Mesendoderm (in vitro differentiated cells): ENCODE data around the gene PHOSPHO2.

Experiments used
- DNase-seq: peaks from one replicate; pipeline ENCODE4 v3.0.0; 2013
- H2AK5ac ChIP-seq: 2 replicates; pipeline ENCODE4 v1.6.1; 2013; ENCODE audit warnings: low read length, inconsistent platforms
- H2BK120ac ChIP-seq: 2 replicates; pipeline ENCODE4 v1.6.1; 2013; ENCODE audit warnings: low read depth, mild to moderate bottlenecking, low read length, moderate library complexity, mixed read lengths
- H2BK15ac ChIP-seq: replicated peaks from 2 replicates; pipeline ENCODE4 v1.6.1; 2013; ENCODE audit warnings: low read depth, mild to moderate bottlenecking, moderate library complexity
- H2BK5ac ChIP-seq: 2 replicates; pipeline ENCODE4 v1.6.1; 2013; ENCODE audit warnings: low read length, inconsistent platforms
- H3K18ac ChIP-seq: 2 replicates; pipeline ENCODE4 v1.6.1; 2013; ENCODE audit warnings: mild to moderate bottlenecking, low read length, mixed read lengths
- H3K23ac ChIP-seq: one replicate; pipeline ENCODE4 v1.6.1; 2013; ENCODE audit warnings: low read length
- H3K27ac ChIP-seq: 2 replicates; pipeline ENCODE4 v1.5.1; 2013; ENCODE audit warnings: low read depth, mild to moderate bottlenecking, inconsistent platforms, low read length, moderate library complexity
- H3K27me3 ChIP-seq: 2 replicates; pipeline ENCODE4 v1.6.1; 2013; ENCODE audit warnings: low read length, control low read depth, mild to moderate bottlenecking, inconsistent platforms; ENCODE audit not compliant: insufficient read depth, poor library complexity
- H3K36me3 ChIP-seq: 2 replicates; pipeline ENCODE4 v1.6.1; 2013; ENCODE audit warnings: low read length, inconsistent platforms; ENCODE audit not compliant: control insufficient read depth, insufficient read depth
- H3K4ac ChIP-seq: one replicate; pipeline ENCODE4 v1.6.1; 2013; ENCODE audit warnings: low read depth, mild to moderate bottlenecking, low read length, moderate library complexity
- H3K4me1 ChIP-seq: 2 replicates; pipeline ENCODE4 v1.6.1; 2013; ENCODE audit warnings: low read depth, low read length, inconsistent platforms; ENCODE audit not compliant: control insufficient read depth
- H3K4me2 ChIP-seq: 2 replicates; pipeline ENCODE4 v1.6.1; 2013; ENCODE audit warnings: low read length
- H3K4me3 ChIP-seq: 2 replicates; pipeline ENCODE4 v1.5.1; 2013; ENCODE audit warnings: mild to moderate bottlenecking, low read length
- H3K56ac ChIP-seq: one replicate; pipeline ENCODE4 v1.6.1; 2013; ENCODE audit warnings: low read length
- H3K79me1 ChIP-seq: 2 replicates; pipeline ENCODE4 v1.6.1; 2013; ENCODE audit warnings: low read length, inconsistent platforms
- H3K79me2 ChIP-seq: 2 replicates; pipeline ENCODE4 v1.6.1; 2013; ENCODE audit warnings: mild to moderate bottlenecking, low read length; ENCODE audit not compliant: control insufficient read depth, insufficient read depth
- H3K9ac ChIP-seq: 2 replicates; pipeline ENCODE4 v1.6.1; 2013; ENCODE audit warnings: low read length, inconsistent platforms
- H4K5ac ChIP-seq: one replicate; pipeline ENCODE4 v1.6.1; 2013; ENCODE audit warnings: low read length
- H4K8ac ChIP-seq: one replicate; pipeline ENCODE4 v1.6.1; 2013; ENCODE audit warnings: low read depth, mild to moderate bottlenecking, control low read depth, low read length, moderate library complexity
- WGBS: extraction: QIAGEN DNeasy Blood & Tissue Kit; methylation state at CpG from one replicate; pipeline ENCODE4 v1.1.7; 2013; ENCODE audit warnings: low lambda C conversion rate, missing lambda C conversion rate; ENCODE audit not compliant: insufficient coverage; ENCODE audit errors: extremely low coverage; 5-methylcytosine and 5-hydroxymethylcytosine counted together

The PHOSPHO2 gene

GRCh38 chr2:169673106-169673505 is 21.2 kb upstream of the PHOSPHO2 start:
- Histone ChIP-seq H3K56ac (no peak overlapping the region), H2BK5ac (no peak overlapping the region), H3K79me1 (no peaks in the 10 kb centered on the region), H2AK5ac (no peak overlapping the region), H3K4ac (no peak overlapping the region), H3K79me2 (no peaks in the 10 kb centered on the region), H3K4me1 (no peaks in the 10 kb centered on the region), H3K9ac (no peak overlapping the region), H3K4me2 (no peak overlapping the region), H4K5ac (no peak overlapping the region), H3K36me3 (no peaks in the 10 kb centered on the region), H3K27me3 (no peaks in the 10 kb centered on the region), H4K8ac (no peak overlapping the region), H2BK15ac (no peak overlapping the region), H3K27ac (no peak overlapping the region), H3K23ac (no peak overlapping the region), H3K18ac (no peak overlapping the region), H2BK120ac (no peak overlapping the region), H3K4me3 (no peak overlapping the region)
- DNase-seq = no peak
- no CpG with 5 or more reads among the region's 3 CpGs for WGBS

DNA sequence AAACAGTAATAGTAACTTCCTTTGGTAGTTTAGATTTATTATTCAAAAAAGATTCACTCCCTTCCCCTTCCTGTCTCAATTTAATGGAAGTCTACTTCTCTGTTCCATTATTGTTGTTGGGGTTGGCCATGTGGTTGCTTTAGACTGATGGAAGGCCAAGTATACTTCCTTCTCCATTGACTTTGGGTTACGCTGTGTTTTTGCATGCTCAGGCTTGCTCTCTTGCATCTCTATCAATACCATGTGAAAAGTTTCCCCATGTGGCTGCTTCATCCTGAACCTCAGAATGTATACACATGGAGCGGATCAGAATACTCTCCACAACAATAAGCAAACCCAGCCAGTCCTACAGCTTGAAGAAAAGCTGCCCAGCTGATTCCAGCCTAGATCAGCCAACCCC is 20.3 kb upstream of the PHOSPHO2 start:
- H3K27ac ChIP-seq = no peak overlapping the region
- no peak overlapping the region for H4K5ac ChIP-seq
- no peak overlapping the region for H2BK5ac ChIP-seq
- H3K9ac ChIP-seq = no peak overlapping the region
- no peak overlapping the region for H3K4ac ChIP-seq
- no peaks in the 10 kb centered on the region for H3K36me3 ChIP-seq
- H3K4me2 ChIP-seq = no peak overlapping the region
- no CpG with 5 or more reads among the region's 2 CpGs for WGBS
- H4K8ac ChIP-seq = no peak overlapping the region
- no peak overlapping the region for H3K56ac ChIP-seq
- H3K4me3 ChIP-seq = no peak overlapping the region
- no peaks in the 10 kb centered on the region for H3K27me3 ChIP-seq
- H3K79me1 ChIP-seq = no peaks in the 10 kb centered on the region
- H3K4me1 ChIP-seq = no peaks in the 10 kb centered on the region
- no peak overlapping the region for H3K18ac ChIP-seq
- H3K79me2 ChIP-seq = no peaks in the 10 kb centered on the region
- no peak for DNase-seq
- no peak overlapping the region for H2BK120ac ChIP-seq
- no peak overlapping the region for H3K23ac ChIP-seq
- H2AK5ac ChIP-seq = no peak overlapping the region
- H2BK15ac ChIP-seq = no peak overlapping the region

DNA sequence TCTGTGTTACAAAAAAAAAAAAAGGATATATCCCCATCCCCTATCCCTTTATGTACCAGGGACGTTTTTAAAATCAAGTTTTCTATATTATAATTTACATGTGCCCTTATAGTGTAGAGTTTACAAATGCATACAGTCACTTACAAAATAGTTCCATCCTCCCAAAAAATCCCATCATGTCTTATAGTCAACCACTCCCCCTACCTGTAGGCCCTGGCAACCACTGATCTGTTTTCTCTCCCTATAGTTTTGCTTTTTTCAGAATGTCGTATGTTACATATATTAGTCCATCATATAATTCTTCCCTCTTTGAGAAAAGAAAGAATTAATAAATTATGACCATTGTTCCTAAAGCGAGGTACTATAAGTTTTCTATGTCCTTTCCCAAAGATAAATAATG is 17.9 kb upstream of the PHOSPHO2 start:
- Histone ChIP-seq H4K8ac (no peak overlapping the region), H2BK5ac (no peak overlapping the region), H3K23ac (no peak overlapping the region), H3K9ac (no peak overlapping the region), H2BK120ac (no peak overlapping the region), H3K27ac (no peak overlapping the region), H3K27me3 (no peaks in the 10 kb centered on the region), H3K79me2 (no peaks in the 10 kb centered on the region), H3K4me3 (no peak overlapping the region), H3K4me1 (no peaks in the 10 kb centered on the region), H3K36me3 (no peaks in the 10 kb centered on the region), H3K4ac (no peak overlapping the region), H2AK5ac (no peak overlapping the region), H4K5ac (no peak overlapping the region), H2BK15ac (no peak overlapping the region), H3K79me1 (no peaks in the 10 kb centered on the region), H3K4me2 (no peak overlapping the region), H3K56ac (no peak overlapping the region), H3K18ac (no peak overlapping the region)
- WGBS = no CpG with 5 or more reads among the region's 3 CpGs
- DNase-seq = no peak

DNA sequence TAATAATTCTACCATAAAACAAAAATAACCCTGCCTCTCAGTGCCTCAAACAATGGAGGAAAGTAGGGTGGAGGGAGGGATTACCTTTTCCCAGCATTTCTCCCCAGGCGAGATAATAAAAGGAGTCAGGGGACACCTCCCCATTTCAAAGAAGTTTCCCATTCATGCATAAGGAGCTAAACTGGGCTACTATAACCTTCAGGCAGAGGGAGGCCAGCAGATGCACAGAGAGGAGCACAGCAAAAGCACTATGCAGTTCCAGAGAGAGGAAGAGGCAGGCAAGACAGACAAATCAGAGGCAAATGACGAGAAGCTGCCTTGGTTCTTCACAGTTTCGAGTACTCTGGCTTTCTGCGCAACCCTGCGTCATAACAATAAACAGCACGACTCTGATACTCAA is 17.4 kb upstream of the PHOSPHO2 start:
- H3K79me1 ChIP-seq = no peaks in the 10 kb centered on the region
- no peaks in the 10 kb centered on the region for H3K27me3 ChIP-seq
- no peak for DNase-seq
- H3K27ac ChIP-seq = no peak overlapping the region
- H4K5ac ChIP-seq = no peak overlapping the region
- no peaks in the 10 kb centered on the region for H3K79me2 ChIP-seq
- no peak overlapping the region for H3K4me3 ChIP-seq
- H3K9ac ChIP-seq = no peak overlapping the region
- H3K18ac ChIP-seq = no peak overlapping the region
- no peak overlapping the region for H2BK5ac ChIP-seq
- no peaks in the 10 kb centered on the region for H3K36me3 ChIP-seq
- no peak overlapping the region for H2BK15ac ChIP-seq
- H2AK5ac ChIP-seq = no peak overlapping the region
- H4K8ac ChIP-seq = no peak overlapping the region
- no peak overlapping the region for H3K4me2 ChIP-seq
- no peak overlapping the region for H2BK120ac ChIP-seq
- no peaks in the 10 kb centered on the region for H3K4me1 ChIP-seq
- no peak overlapping the region for H3K23ac ChIP-seq
- WGBS = no CpG with 5 or more reads among the region's 6 CpGs
- no peak overlapping the region for H3K4ac ChIP-seq
- no peak overlapping the region for H3K56ac ChIP-seq

- Histone ChIP-seq H2BK15ac (no peak overlapping the region), H3K79me2 (no peaks in the 10 kb centered on the region), H3K4me1 (peaks cover 2% of the 10 kb centered on the region), H3K4me2 (no peak overlapping the region), H3K9ac (no peak overlapping the region), H3K4ac (no peak overlapping the region), H2BK120ac (no peak overlapping the region), H3K56ac (no peak overlapping the region), H3K27ac (no peak overlapping the region), H2AK5ac (no peak overlapping the region), H2BK5ac (no peak overlapping the region), H3K18ac (no peak overlapping the region), H4K8ac (no peak overlapping the region), H3K27me3 (no peaks in the 10 kb centered on the region), H3K79me1 (no peaks in the 10 kb centered on the region), H3K36me3 (no peaks in the 10 kb centered on the region), H3K4me3 (no peak overlapping the region), H3K23ac (no peak overlapping the region), H4K5ac (no peak overlapping the region)
- no peak for DNase-seq
- no CpG with 5 or more reads among the region's 3 CpGs for WGBS
Observed at GRCh38 chr2:169683054-169683424, 11.2 kb upstream of the PHOSPHO2 start.

DNA sequence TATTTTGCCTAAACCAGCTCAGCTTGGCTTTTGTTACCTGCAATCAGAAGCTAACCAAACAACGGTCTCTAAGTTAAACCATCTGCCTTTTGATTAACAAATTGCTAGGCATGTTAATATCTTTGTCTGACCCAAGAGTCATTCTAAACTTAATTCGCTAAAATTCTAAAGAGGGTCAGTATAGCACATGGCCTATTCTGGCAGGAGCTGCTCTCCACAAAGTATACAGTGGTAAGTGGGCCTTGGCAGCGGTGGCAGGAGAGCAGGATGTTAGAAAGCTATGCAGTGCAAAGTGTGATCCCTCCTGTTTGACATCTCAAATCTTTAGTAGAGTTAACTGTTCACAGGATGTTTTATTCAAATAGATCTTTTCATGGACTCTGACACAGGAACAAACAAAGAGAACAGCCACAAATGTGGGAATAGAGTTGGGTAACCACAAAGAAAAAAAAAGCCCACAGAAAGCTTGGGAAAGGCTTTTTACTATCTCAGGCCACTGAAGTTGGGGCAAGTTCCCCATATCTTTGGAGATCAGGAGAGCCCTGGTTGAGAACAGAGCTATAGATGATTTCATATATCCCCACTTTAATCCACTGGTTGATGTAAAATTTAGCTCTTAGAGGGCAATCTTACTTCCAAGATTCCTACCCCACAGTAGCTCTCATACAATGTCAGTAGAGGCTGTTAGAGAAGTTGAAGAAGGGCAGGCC is 10.7 kb upstream of the PHOSPHO2 start:
- no CpG with 5 or more reads among the region's 3 CpGs for WGBS
- no peak for DNase-seq
- no peak overlapping the region for H2BK15ac ChIP-seq
- peaks cover 2% of the 10 kb centered on the region for H3K4me1 ChIP-seq
- no peak overlapping the region for H3K4me3 ChIP-seq
- H3K4me2 ChIP-seq = no peak overlapping the region
- no peak overlapping the region for H3K23ac ChIP-seq
- no peak overlapping the region for H2BK120ac ChIP-seq
- H4K5ac ChIP-seq = no peak overlapping the region
- no peak overlapping the region for H2BK5ac ChIP-seq
- H3K56ac ChIP-seq = no peak overlapping the region
- H3K27ac ChIP-seq = no peak overlapping the region
- no peak overlapping the region for H3K9ac ChIP-seq
- H3K4ac ChIP-seq = no peak overlapping the region
- no peak overlapping the region for H2AK5ac ChIP-seq
- H3K27me3 ChIP-seq = no peaks in the 10 kb centered on the region
- no peaks in the 10 kb centered on the region for H3K79me1 ChIP-seq
- H4K8ac ChIP-seq = no peak overlapping the region
- H3K79me2 ChIP-seq = no peaks in the 10 kb centered on the region
- H3K36me3 ChIP-seq = no peaks in the 10 kb centered on the region
- H3K18ac ChIP-seq = no peak overlapping the region
